Measurements from ENCODE around the gene ANAPC2.
A peak's percentile ranks its signal among the peaks of the same experiment; 100 is the strongest.
"Not testable (repeated sequence)": the region's sequence is repeated elsewhere in the genome, so short reads cannot be mapped to it uniquely, and the experiment has no call there.

The ANAPC2 gene

GRCh38 chr9:137140151-137141012 lies 48.0 kb downstream of the ANAPC2 start:
- no peak for DNase-seq

GRCh38 chr9:137139468-137140150 lies 48.8 kb downstream of the ANAPC2 start:
- no peak for DNase-seq

- no peak for DNase-seq
Observed at GRCh38 chr9:137138722-137139467, 49.5 kb downstream of the ANAPC2 start, which contains the start of gene GRIN1. TSS of gene GRIN1 (plus strand) at chr9:137139154. CDS start at chr9:137139487, 333 bp downstream.

- DNase-seq, result no peak
Observed at GRCh38 chr9:137138058-137138721, 50.2 kb downstream of the ANAPC2 start.

- DNase-seq, result no peak
Observed at GRCh38 chr9:137136881-137137607, 51.3 kb downstream of the ANAPC2 start.

GRCh38 chr9:137136261-137136880 lies 52.0 kb downstream of the ANAPC2 start:
- no peak for DNase-seq

- DNase-seq, result not testable (repeated sequence)
Observed at GRCh38 chr9:137135154-137135553, 53.2 kb downstream of the ANAPC2 start.

GRCh38 chr9:137134191-137134590 lies 54.2 kb downstream of the ANAPC2 start:
- no peak for DNase-seq

GRCh38 chr9:137130176-137130755 lies 58.1 kb downstream of the ANAPC2 start:
- DNase-seq, result no peak

GRCh38 chr9:137129456-137130175 lies 58.7 kb downstream of the ANAPC2 start:
- DNase-seq, result peak; percentile 17

- no peak for DNase-seq
Observed at GRCh38 chr9:137128862-137129455, 59.4 kb downstream of the ANAPC2 start.

- no peak for DNase-seq
Observed at GRCh38 chr9:137128158-137128861, 60.0 kb downstream of the ANAPC2 start.

- no peak for DNase-seq
Observed at GRCh38 chr9:137127301-137128157, 60.8 kb downstream of the ANAPC2 start.

GRCh38 chr9:137126786-137127185 lies 61.6 kb downstream of the ANAPC2 start:
- no peak for DNase-seq

Data from NCI-H187 treated with DMSO at 0.1 percent for 48 hours (cell line).